IPS DF 6.9 (cell line): ENCODE results near the gene VWF.

ENCODE experiments used
- DNase-seq: peaks from one replicate; pipeline ENCODE4 v3.0.0-alpha.2; 2013; ENCODE audit warnings: low read depth, low spot score
- H3K27ac ChIP-seq: one replicate; pipeline ENCODE4 v1.5.1; 2013; ENCODE audit warnings: low read length, control low read depth
- H3K27me3 ChIP-seq: 2 replicates; pipeline ENCODE4 v1.6.1; 2013; ENCODE audit warnings: mild to moderate bottlenecking, low read length; ENCODE audit not compliant: control insufficient read depth, insufficient read depth
- H3K36me3 ChIP-seq: 2 replicates; pipeline ENCODE4 v1.6.1; 2013; ENCODE audit warnings: low read length; ENCODE audit not compliant: control insufficient read depth, insufficient read depth
- H3K4me1 ChIP-seq: 2 replicates; pipeline ENCODE4 v1.6.1; 2013; ENCODE audit warnings: low read length; ENCODE audit not compliant: control insufficient read depth, insufficient read depth
- H3K4me3 ChIP-seq: 2 replicates; pipeline ENCODE4 v1.5.1; 2013; ENCODE audit warnings: mild to moderate bottlenecking, low read length
- H3K9me3 ChIP-seq: 2 replicates; pipeline ENCODE4 v1.6.1; 2013; ENCODE audit warnings: low read length, inconsistent platforms; ENCODE audit not compliant: control insufficient read depth, insufficient read depth
- WGBS: extraction: QIAGEN DNeasy Blood & Tissue Kit; methylation state at CpG from one replicate; pipeline ENCODE4 v1.1.7; 2013; ENCODE audit warnings: mixed read lengths, missing lambda C conversion rate; ENCODE audit not compliant: insufficient read length, insufficient coverage; 5-methylcytosine and 5-hydroxymethylcytosine counted together

The VWF gene

GRCh38 chr12:5988088-5988487, 136.4 kb downstream of the VWF start:
- H3K9me3 ChIP-seq = no peaks in the 10 kb centered on the region
- DNase-seq = no peak
- no peak overlapping the region for H3K27ac ChIP-seq
- no CpG with 5 or more reads among the region's 10 CpGs for WGBS
- no peaks in the 10 kb centered on the region for H3K4me1 ChIP-seq
- no peaks in the 10 kb centered on the region for H3K36me3 ChIP-seq
- H3K4me3 ChIP-seq = no peak overlapping the region
- H3K27me3 ChIP-seq = no peaks in the 10 kb centered on the region

GRCh38 chr12:5987573-5987972, 136.9 kb downstream of the VWF start:
- no peak for DNase-seq
- no peaks in the 10 kb centered on the region for H3K27me3 ChIP-seq
- no CpG with 5 or more reads among the region's 5 CpGs for WGBS
- no peaks in the 10 kb centered on the region for H3K4me1 ChIP-seq
- no peaks in the 10 kb centered on the region for H3K36me3 ChIP-seq
- H3K27ac ChIP-seq = no peak overlapping the region
- no peaks in the 10 kb centered on the region for H3K9me3 ChIP-seq
- no peak overlapping the region for H3K4me3 ChIP-seq

- H3K4me1 ChIP-seq = no peaks in the 10 kb centered on the region
- no peak overlapping the region for H3K4me3 ChIP-seq
- no peaks in the 10 kb centered on the region for H3K36me3 ChIP-seq
- H3K27me3 ChIP-seq = no peaks in the 10 kb centered on the region
- no peak for DNase-seq
- H3K9me3 ChIP-seq = no peaks in the 10 kb centered on the region
- whole genome bisulfite sequencing = no CpG with 5 or more reads among the region's 8 CpGs
- H3K27ac ChIP-seq = no peak overlapping the region
Observed at GRCh38 chr12:5985471-5985870, 139.0 kb downstream of the VWF start.

GRCh38 chr12:5984873-5985272, 139.6 kb downstream of the VWF start:
- no peaks in the 10 kb centered on the region for H3K4me1 ChIP-seq
- DNase-seq = no peak
- no peaks in the 10 kb centered on the region for H3K36me3 ChIP-seq
- H3K27ac ChIP-seq = no peak overlapping the region
- WGBS = no CpG with 5 or more reads among the region's 9 CpGs
- H3K27me3 ChIP-seq = no peaks in the 10 kb centered on the region
- H3K4me3 ChIP-seq = no peak overlapping the region
- H3K9me3 ChIP-seq = no peaks in the 10 kb centered on the region

GRCh38 chr12:5982106-5982505, 142.4 kb downstream of the VWF start:
- H3K9me3 ChIP-seq = no peaks in the 10 kb centered on the region
- no peak for DNase-seq
- no peaks in the 10 kb centered on the region for H3K27me3 ChIP-seq
- no peaks in the 10 kb centered on the region for H3K4me1 ChIP-seq
- H3K27ac ChIP-seq = no peak overlapping the region
- WGBS = no CpG with 5 or more reads among the region's 4 CpGs
- H3K4me3 ChIP-seq = no peak overlapping the region
- H3K36me3 ChIP-seq = no peaks in the 10 kb centered on the region

GRCh38 chr12:5977556-5977955, 146.9 kb downstream of the VWF start:
- Histone ChIP-seq H3K4me3 (no peak overlapping the region), H3K9me3 (no peaks in the 10 kb centered on the region), H3K4me1 (no peaks in the 10 kb centered on the region), H3K36me3 (no peaks in the 10 kb centered on the region), H3K27ac (no peak overlapping the region), H3K27me3 (no peaks in the 10 kb centered on the region)
- DNase-seq = no peak
- WGBS = no CpG with 5 or more reads among the region's 6 CpGs

GRCh38 chr12:5976711-5977110, 147.8 kb downstream of the VWF start:
- no CpG with 5 or more reads among the region's 6 CpGs for WGBS
- H3K27me3 ChIP-seq = no peaks in the 10 kb centered on the region
- no peak overlapping the region for H3K27ac ChIP-seq
- H3K36me3 ChIP-seq = no peaks in the 10 kb centered on the region
- no peaks in the 10 kb centered on the region for H3K9me3 ChIP-seq
- no peak overlapping the region for H3K4me3 ChIP-seq
- no peak for DNase-seq
- H3K4me1 ChIP-seq = no peaks in the 10 kb centered on the region

- Histone ChIP-seq H3K27me3 (no peaks in the 10 kb centered on the region), H3K36me3 (no peaks in the 10 kb centered on the region), H3K9me3 (no peaks in the 10 kb centered on the region), H3K4me1 (no peaks in the 10 kb centered on the region), H3K4me3 (no peak overlapping the region), H3K27ac (no peak overlapping the region)
- WGBS = no CpG with 5 or more reads among the region's 9 CpGs
- no peak for DNase-seq
Observed at GRCh38 chr12:5976196-5976595, 148.3 kb downstream of the VWF start.

- DNase-seq = no peak
- Histone ChIP-seq H3K4me3 (no peak overlapping the region), H3K27me3 (no peaks in the 10 kb centered on the region), H3K4me1 (no peaks in the 10 kb centered on the region), H3K36me3 (no peaks in the 10 kb centered on the region), H3K9me3 (no peaks in the 10 kb centered on the region), H3K27ac (no peak overlapping the region)
- WGBS = no CpG with 5 or more reads among the region's 8 CpGs
Observed at GRCh38 chr12:5973461-5974115, 150.9 kb downstream of the VWF start.

- no peaks in the 10 kb centered on the region for H3K27me3 ChIP-seq
- no peaks in the 10 kb centered on the region for H3K4me1 ChIP-seq
- H3K4me3 ChIP-seq = no peak overlapping the region
- no CpG with 5 or more reads among the region's 8 CpGs for WGBS
- DNase-seq = no peak
- no peaks in the 10 kb centered on the region for H3K36me3 ChIP-seq
- H3K27ac ChIP-seq = no peak overlapping the region
- H3K9me3 ChIP-seq = no peaks in the 10 kb centered on the region
Observed at GRCh38 chr12:5972387-5972786, 152.1 kb downstream of the VWF start.

GRCh38 chr12:5971194-5971850, 153.1 kb downstream of the VWF start:
- no peak overlapping the region for H3K27ac ChIP-seq
- no peaks in the 10 kb centered on the region for H3K27me3 ChIP-seq
- H3K9me3 ChIP-seq = no peaks in the 10 kb centered on the region
- H3K4me3 ChIP-seq = no peak overlapping the region
- no peak for DNase-seq
- no CpG with 5 or more reads among the region's 10 CpGs for WGBS
- H3K4me1 ChIP-seq = no peaks in the 10 kb centered on the region
- H3K36me3 ChIP-seq = no peaks in the 10 kb centered on the region
